Measurements from ENCODE around the gene TMPRSS11E.

DNA sequence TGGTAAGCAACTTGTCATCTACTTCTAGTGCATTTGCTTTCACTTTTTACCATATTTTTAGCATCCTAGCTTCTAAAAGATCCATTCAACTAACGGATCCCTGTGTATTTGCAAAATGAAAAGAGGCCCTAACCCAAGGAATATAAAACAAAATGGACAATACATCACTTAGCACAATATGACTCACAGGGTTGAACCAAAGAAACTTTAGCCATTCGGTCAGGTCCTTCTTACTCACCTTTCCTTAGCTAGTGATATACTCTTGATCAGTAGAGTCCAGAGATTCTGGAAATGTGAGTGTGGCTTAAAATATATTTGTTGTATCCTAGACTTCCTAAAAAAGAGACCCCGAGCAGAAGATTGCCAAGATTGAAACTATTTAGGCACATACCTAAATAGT, 19.5 kb downstream of the TMPRSS11E start:
- TF ChIP-seq GLI4 (tag by site-specific recombination; IDR thresholded peaks at IDR 0.05) = no peak
- no peak for TF ChIP-seq CTCF (tag by site-specific recombination; IDR thresholded peaks at IDR 0.05)
- TF ChIP-seq ZNF302 (tag by site-specific recombination; IDR thresholded peaks at IDR 0.05; ENCODE audit: low read depth) = no peak
- no peak for TF ChIP-seq MZF1 (tag by site-specific recombination; IDR thresholded peaks at IDR 0.05; ENCODE audit: borderline replicate concordance)
- no peak for TF ChIP-seq YY1 (tag by site-specific recombination; IDR thresholded peaks at IDR 0.05)
- TF ChIP-seq ZBTB11 (tag by site-specific recombination; conservative IDR thresholded peaks at IDR 0.05; ENCODE audit: low read depth) = no peak
- no peak for TF ChIP-seq ZNF24 (tag by site-specific recombination; IDR thresholded peaks at IDR 0.05)
- no peak for TF ChIP-seq ZEB2 (tag by site-specific recombination; IDR thresholded peaks at IDR 0.05)
- TF ChIP-seq ZNF10 (tag by site-specific recombination; IDR thresholded peaks at IDR 0.05) = no peak
- TF ChIP-seq ZFP37 (tag by site-specific recombination; IDR thresholded peaks at IDR 0.05) = no peak
- no peak for TF ChIP-seq ZNF221 (tag by site-specific recombination; IDR thresholded peaks at IDR 0.05; ENCODE audit: borderline replicate concordance)
- TF ChIP-seq ZNF768 (tag by site-specific recombination; IDR thresholded peaks at IDR 0.05) = no peak
- no peak for TF ChIP-seq ZBTB48 (tag by site-specific recombination; IDR thresholded peaks at IDR 0.05)
- TF ChIP-seq ZNF658 (tag by site-specific recombination; IDR thresholded peaks at IDR 0.05) = no peak
